Mesothelial cell of epicardium (in vitro differentiated cells): ENCODE data around the gene NUB1. TPM values are rescaled to one million over a fixed set of nuclear protein-coding genes. Genes with fewer than 3 reads are reported as not detected.
A peak's percentile ranks its signal among the peaks of the same experiment; 100 is the strongest.

Source experiments
- DNase-seq, 2 experiments: peaks; one replicate each; pipeline ENCODE4 v3.0.0; 2021; ENCODE audit warnings: low spot score in 2 of 2; ENCODE audit not compliant: unreplicated experiment in 2 of 2
- H3K27ac Mint-ChIP-seq: 2 replicates; pipeline ENCODE4 v1.8.0; 2021; ENCODE audit warnings: mixed read lengths
- H3K27me3 Mint-ChIP-seq: 2 replicates; pipeline ENCODE4 v1.8.0; 2021; ENCODE audit warnings: low read depth, mixed read lengths
- H3K36me3 Mint-ChIP-seq: 2 replicates; pipeline ENCODE4 v1.8.0; 2021; ENCODE audit warnings: mixed read lengths
- H3K4me1 Mint-ChIP-seq: 2 replicates; pipeline ENCODE4 v1.8.0; 2021; ENCODE audit warnings: mixed read lengths
- H3K4me3 Mint-ChIP-seq: 2 replicates; pipeline ENCODE4 v1.8.0; 2021; ENCODE audit warnings: mild to moderate bottlenecking, moderate library complexity, mixed read lengths
- H3K9me3 Mint-ChIP-seq: 2 replicates; pipeline ENCODE4 v1.8.0; 2021; ENCODE audit warnings: mixed read lengths
- total RNA-seq: library from RNA; stranded (reverse); gene quantifications from 3 replicates; pipeline ENCODE4 v1.2.1, GENCODE V29; 2021
- TF ChIP-seq, protein P1 (sequence below): fragments of 200-600 bp; sonication (generic); IDR thresholded peaks from one replicate; pipeline ENCODE4 v1.5.0; 2021; ENCODE audit warnings: antibody characterized with exemption; ENCODE audit not compliant: unreplicated experiment

The NUB1 gene
- total RNA-seq, 1 donor from 2014 or later = 52.3 TPM

GRCh38 chr7:151366166-151366879 is 24.7 kb downstream of the NUB1 start:
- H3K9me3 Mint-ChIP-seq = peaks cover 14% of the 10 kb centered on the region
- H3K4me1 Mint-ChIP-seq = peaks cover 36% of the 10 kb centered on the region
- no peaks in the 10 kb centered on the region for H3K27me3 Mint-ChIP-seq
- H3K4me3 Mint-ChIP-seq = no peak overlapping the region
- H3K27ac Mint-ChIP-seq = peak overlapping the region; percentile 96
- peaks cover 28% of the 10 kb centered on the region for H3K36me3 Mint-ChIP-seq
- TF ChIP-seq, protein P1, sequence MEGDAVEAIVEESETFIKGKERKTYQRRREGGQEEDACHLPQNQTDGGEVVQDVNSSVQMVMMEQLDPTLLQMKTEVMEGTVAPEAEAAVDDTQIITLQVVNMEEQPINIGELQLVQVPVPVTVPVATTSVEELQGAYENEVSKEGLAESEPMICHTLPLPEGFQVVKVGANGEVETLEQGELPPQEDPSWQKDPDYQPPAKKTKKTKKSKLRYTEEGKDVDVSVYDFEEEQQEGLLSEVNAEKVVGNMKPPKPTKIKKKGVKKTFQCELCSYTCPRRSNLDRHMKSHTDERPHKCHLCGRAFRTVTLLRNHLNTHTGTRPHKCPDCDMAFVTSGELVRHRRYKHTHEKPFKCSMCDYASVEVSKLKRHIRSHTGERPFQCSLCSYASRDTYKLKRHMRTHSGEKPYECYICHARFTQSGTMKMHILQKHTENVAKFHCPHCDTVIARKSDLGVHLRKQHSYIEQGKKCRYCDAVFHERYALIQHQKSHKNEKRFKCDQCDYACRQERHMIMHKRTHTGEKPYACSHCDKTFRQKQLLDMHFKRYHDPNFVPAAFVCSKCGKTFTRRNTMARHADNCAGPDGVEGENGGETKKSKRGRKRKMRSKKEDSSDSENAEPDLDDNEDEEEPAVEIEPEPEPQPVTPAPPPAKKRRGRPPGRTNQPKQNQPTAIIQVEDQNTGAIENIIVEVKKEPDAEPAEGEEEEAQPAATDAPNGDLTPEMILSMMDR = no peak
- DNase-seq = no peak

GRCh38 chr7:151366880-151367222 is 25.2 kb downstream of the NUB1 start:
- no peak for DNase-seq
- Mint-ChIP-seq H3K27me3 (no peaks in the 10 kb centered on the region), H3K4me1 (peaks cover 36% of the 10 kb centered on the region), H3K4me3 (no peak overlapping the region), H3K36me3 (peaks cover 25% of the 10 kb centered on the region), H3K9me3 (peaks cover 14% of the 10 kb centered on the region), H3K27ac (peak overlapping the region; percentile 96)
- TF ChIP-seq, protein P1 = no peak

DNA sequence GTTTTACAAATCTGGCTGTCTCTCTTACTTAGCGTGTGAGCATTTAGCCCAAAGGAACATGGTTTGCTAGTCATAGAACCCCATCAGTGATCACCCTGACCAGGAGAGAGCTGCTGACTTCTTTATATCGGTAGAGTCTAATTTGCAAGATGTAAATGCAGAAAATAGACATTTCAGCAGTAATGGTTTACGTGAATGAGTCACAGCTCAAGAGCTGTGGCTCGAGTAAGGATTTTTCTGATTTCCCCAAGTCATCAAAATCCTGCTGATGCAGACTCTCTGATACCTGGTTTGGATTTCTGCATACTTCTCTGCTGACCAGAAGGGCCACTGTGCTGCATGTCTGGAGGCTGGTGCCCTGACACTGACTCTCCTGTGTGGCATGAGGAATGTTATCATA is 25.7 kb downstream of the NUB1 start:
- Mint-ChIP-seq H3K9me3 (peaks cover 12% of the 10 kb centered on the region), H3K4me3 (no peak overlapping the region), H3K4me1 (peaks cover 36% of the 10 kb centered on the region), H3K27me3 (no peaks in the 10 kb centered on the region), H3K27ac (peak overlapping the region; percentile 79), H3K36me3 (peaks cover 20% of the 10 kb centered on the region)
- DNase-seq = no peak
- TF ChIP-seq, protein P1 = no peak

GRCh38 chr7:151368136-151368571 is 26.5 kb downstream of the NUB1 start:
- TF ChIP-seq, protein P1 = peak; percentile 91
- H3K4me3 Mint-ChIP-seq = no peak overlapping the region

GRCh38 chr7:151371266-151371665 is 29.7 kb downstream of the NUB1 start:
- DNase-seq = no peak
- Mint-ChIP-seq H3K4me1 (peaks cover 24% of the 10 kb centered on the region), H3K9me3 (no peaks in the 10 kb centered on the region), H3K27me3 (no peaks in the 10 kb centered on the region), H3K4me3 (no peak overlapping the region), H3K36me3 (peaks cover 16% of the 10 kb centered on the region), H3K27ac (peak overlapping the region; percentile 61)
- TF ChIP-seq, protein P1 = no peak

More at GRCh38 chr7:151368136-151368571, 26.5 kb downstream of the NUB1 start:
- Mint-ChIP-seq H3K36me3 (peaks cover 12% of the 10 kb centered on the region), H3K9me3 (peaks cover 5% of the 10 kb centered on the region), H3K27me3 (no peaks in the 10 kb centered on the region), H3K27ac (peak overlapping the region; percentile 43), H3K4me1 (peaks cover 36% of the 10 kb centered on the region)
- DNase-seq = peak; percentile 65 to 87
